Measurements from ENCODE around the gene ATG2A. TPM values are rescaled to one million over a fixed set of nuclear protein-coding genes. Genes with fewer than 3 reads are reported as not detected.

Gene ATG2A
- total and polyA plus RNA-seq, 2 of the 8 experiments (the other 6 are each of a cell fraction or from before 2014, with no cell fraction given), result 12.1 to 22.1 TPM

DNA sequence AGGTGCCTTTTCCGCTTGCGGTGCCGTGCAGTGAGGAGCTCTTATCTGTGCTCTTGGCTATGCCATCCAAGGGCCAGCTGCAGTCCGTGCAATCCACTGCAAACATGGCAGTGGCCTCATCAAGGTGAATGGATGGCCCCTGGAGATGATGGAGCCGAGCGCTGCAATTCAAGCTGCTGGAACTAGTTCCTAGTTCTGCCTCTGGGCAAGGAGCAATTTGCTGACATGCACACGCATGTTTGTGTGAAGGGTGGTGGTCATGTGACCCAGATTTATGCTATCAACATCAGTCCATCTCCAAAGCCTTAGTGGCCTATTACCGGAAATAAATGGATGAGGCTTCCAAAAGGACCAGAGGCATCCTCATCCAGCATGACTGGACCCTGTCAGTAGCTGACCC is 35.5 kb downstream of the ATG2A start:
- Histone ChIP-seq H4K5ac (ENCODE audit: insufficient read length, low read depth, low read length) (no peak overlapping the region), H4K8ac (ENCODE audit: extremely low read depth, insufficient read depth, low read length) (no peak overlapping the region), H3K23ac (ENCODE audit: insufficient read length) (no peak overlapping the region), H3K4ac (replicated peaks; ENCODE audit: insufficient read length, low read depth, low read length) (no peak overlapping the region), H3K4me2 (ENCODE audit: insufficient read depth in 1 of 2, low read depth in 2 of 2, low read length in 2 of 2) (no peak overlapping the region), H4K91ac (replicated peaks; ENCODE audit: insufficient read length, low read length) (no peak overlapping the region), H3K4me3 (ENCODE audit: extremely low read depth in 1 of 4, insufficient read depth in 2 of 4, low read depth in 3 of 4, low read length in 4 of 4) (no peak overlapping the region), H2AFZ (ENCODE audit: low read length) (no peak overlapping the region), H3K79me2 (ENCODE audit: control insufficient read depth in 1 of 2, insufficient read depth in 2 of 2, low read length in 2 of 2) (no peaks in the 10 kb centered on the region), H3K9me3 (ENCODE audit: insufficient read depth in 2 of 2, low read depth in 1 of 2, low read length in 1 of 2) (no peaks in the 10 kb centered on the region), H3K27ac (ENCODE audit: low read depth, low read length) (no peak overlapping the region), H3K9ac (replicated peaks in 1 of 4; ENCODE audit: extremely low read depth in 1 of 4, low read depth in 3 of 4, low read length in 3 of 4) (no peak overlapping the region), H2BK5ac (ENCODE audit: low read depth, low read length) (no peak overlapping the region), H3K36me3 (ENCODE audit: control insufficient read depth in 2 of 4, insufficient read depth in 4 of 4, low read length in 3 of 4) (no peaks in the 10 kb centered on the region), H2BK15ac (ENCODE audit: low read length) (no peak overlapping the region), H3K14ac (ENCODE audit: insufficient read length) (no peak overlapping the region), H2AK5ac (ENCODE audit: low read depth, low read length) (no peak overlapping the region), H4K20me1 (replicated peaks in 1 of 2; ENCODE audit: control insufficient read depth in 1 of 2, insufficient read depth in 2 of 2, low read length in 2 of 2) (no peaks in the 10 kb centered on the region), H3K56ac (replicated peaks; ENCODE audit: insufficient read length, low read depth, low read length) (no peak overlapping the region), H3K23me2 (ENCODE audit: low read depth, low read length) (peaks cover 16% of the 10 kb centered on the region), H3K79me1 (ENCODE audit: low read depth, low read length) (no peaks in the 10 kb centered on the region), H2BK20ac (ENCODE audit: low read length) (no peak overlapping the region), H2BK120ac (replicated peaks; ENCODE audit: low read depth, low read length) (no peak overlapping the region), H3K18ac (ENCODE audit: extremely low read depth, low read length) (no peak overlapping the region), H3K4me1 (replicated peaks in 1 of 4; ENCODE audit: control insufficient read depth in 3 of 4, insufficient read depth in 4 of 4, low read length in 3 of 4) (peaks cover 0 to 22% (median 11%) of the 10 kb centered on the region in 4 experiments; a peak in 6 of 7 replicates), H2BK12ac (ENCODE audit: low read depth, low read length) (no peak overlapping the region), H3K27me3 (replicated peaks in 1 of 4; ENCODE audit: control insufficient read depth in 3 of 4, extremely low read depth in 1 of 4, insufficient read depth in 3 of 4, low read length in 3 of 4) (peaks cover 0 to 6% (median 2%) of the 10 kb centered on the region in 4 experiments; a peak in 4 of 7 replicates)
- ChIA-PET POLR2A (ENCODE audit: partially characterized antibody) (interaction anchor here (0.6 to 24.6 kb wide), 2 partner anchors 24 to 105 kb away, joined by 3 to 408 read pairs; no protein-coding TSS in a partner anchor), CTCF (ENCODE audit: partially characterized antibody) (interaction anchor here (0.6 to 32.2 kb wide), 4 partner anchors 10 to 220 kb away, joined by 3 to 1058 read pairs (median 60); partner anchors contain the start of gene CDC42BPG)
- 91% methylated on average over 8 of the region's 8 CpGs; no CpG with 5 or more reads in 1 of the 2 experiments for WGBS, 2 experiments (ENCODE audit: extremely low coverage in 1 of 2, insufficient coverage in 1 of 2, insufficient read length in 1 of 2, insufficient replicate concordance in 2 of 2, low coverage in 1 of 2, low lambda C conversion rate in 2 of 2, missing lambda C conversion rate in 1 of 2)
- DNase-seq (ENCODE audit: low read depth in 1 of 2, low spot score in 2 of 2), result no peak
- TF ChIP-seq GTF2F1 (IDR thresholded peaks at IDR 0.05; ENCODE audit: borderline replicate concordance, low read depth, low read length) (no peak), KDM5A (IDR thresholded peaks at IDR 0.05; ENCODE audit: low read length) (no peak), CHD2 (IDR thresholded peaks at IDR 0.05; ENCODE audit: low read length) (no peak), SUZ12 (IDR thresholded peaks at IDR 0.05; ENCODE audit: low read length) (no peak), TCF12 (IDR thresholded peaks at IDR 0.05; ENCODE audit: low read depth, low read length) (no peak), SRF (IDR thresholded peaks at IDR 0.05; ENCODE audit: low read depth, low read length) (no peak), HDAC2 (IDR thresholded peaks at IDR 0.05; ENCODE audit: borderline replicate concordance in 1 of 2, low read depth in 2 of 2, low read length in 2 of 2) (no peak), KDM1A (IDR thresholded peaks at IDR 0.05; ENCODE audit: borderline replicate concordance, low read length) (no peak)
- no peak for FAIRE-seq
